Thyroid gland (tissue), 4 donors: Measurements from ENCODE around the gene SALL4. TPM values are rescaled to one million over a fixed set of nuclear protein-coding genes. Genes with fewer than 3 reads are reported as not detected.

Source experiments
- DNase-seq, 2 donors: peaks; one replicate each; pipeline ENCODE4 v3.0.0-alpha.2; 2019
- H3K27ac ChIP-seq, 3 donors: fragments of 200-600 bp; sonication (generic); 1 replicate in 2 of 3; 2 replicates in 1 of 3; pipeline ENCODE4 v1.5.1; 2016 to 2019; ENCODE audit warnings: mild to moderate bottlenecking in 1 of 3, moderate library complexity in 1 of 3
- H3K27me3 ChIP-seq: fragments of 200-600 bp; sonication (generic); one replicate; pipeline ENCODE4 v1.5.1; 2019
- H3K36me3 ChIP-seq, 2 donors: fragments of 200-600 bp; sonication (generic); one replicate each; pipeline ENCODE4 v1.5.1; 2016 to 2019
- H3K4me1 ChIP-seq, 2 donors: fragments of 200-600 bp; sonication (generic); one replicate each; pipeline ENCODE4 v1.5.1; 2017 to 2019
- H3K4me3 ChIP-seq, 3 donors: fragments of 200-600 bp; sonication (generic); replicated peaks in 1 of 3; 1 replicate in 2 of 3; 2 replicates in 1 of 3; pipeline ENCODE4 v1.5.1; 2016; ENCODE audit warnings: mild to moderate bottlenecking in 1 of 3
- H3K9me3 ChIP-seq: fragments of 200-600 bp; sonication (generic); one replicate; pipeline ENCODE4 v1.5.1; 2017
- POLR2A ChIP-seq, 2 donors: fragments of 450-650 bp; IDR thresholded peaks; one replicate each; pipeline ENCODE4 v1.6.1; 2017; ENCODE audit warnings: antibody characterized with exemption in 2 of 2, mild to moderate bottlenecking in 2 of 2, moderate library complexity in 1 of 2
- WGBS, 2 donors: methylation state at CpG; one replicate each; pipeline ENCODE4 v1.1.5; 2017; 5-methylcytosine and 5-hydroxymethylcytosine counted together
- intact Hi-C: fragments of 100-400 bp; cut with DNase I; formaldehyde crosslinking; loops from one replicate; pipeline ENCODE4 v1.15.1; 2023
- total RNA-seq, 4 donors: library from RNA; depleted of rRNA; stranded (reverse); fragments of >200 nt; gene quantifications; one replicate each; pipeline ENCODE4 v1.2.3, GENCODE V29; 2016
- TF ChIP-seq, protein P1 (sequence below), 6 experiments: fragments of 200-600 bp in 3 of 6; fragments of 450-650 bp in 3 of 6; sonication (generic) in 3 of 6; IDR thresholded peaks; one replicate each; pipeline ENCODE4 v1.5.1; 2016 to 2019; ENCODE audit warnings: antibody characterized with exemption in 6 of 6, mild to moderate bottlenecking in 2 of 6, inconsistent platforms in 1 of 6, moderate library complexity in 1 of 6

SALL4 gene
- total RNA-seq = 10 to 100 TPM in 1 of 4 donors, 1 to 10 TPM in 3; 3.1 to 13.6 (median 6.7) TPM

DNA sequence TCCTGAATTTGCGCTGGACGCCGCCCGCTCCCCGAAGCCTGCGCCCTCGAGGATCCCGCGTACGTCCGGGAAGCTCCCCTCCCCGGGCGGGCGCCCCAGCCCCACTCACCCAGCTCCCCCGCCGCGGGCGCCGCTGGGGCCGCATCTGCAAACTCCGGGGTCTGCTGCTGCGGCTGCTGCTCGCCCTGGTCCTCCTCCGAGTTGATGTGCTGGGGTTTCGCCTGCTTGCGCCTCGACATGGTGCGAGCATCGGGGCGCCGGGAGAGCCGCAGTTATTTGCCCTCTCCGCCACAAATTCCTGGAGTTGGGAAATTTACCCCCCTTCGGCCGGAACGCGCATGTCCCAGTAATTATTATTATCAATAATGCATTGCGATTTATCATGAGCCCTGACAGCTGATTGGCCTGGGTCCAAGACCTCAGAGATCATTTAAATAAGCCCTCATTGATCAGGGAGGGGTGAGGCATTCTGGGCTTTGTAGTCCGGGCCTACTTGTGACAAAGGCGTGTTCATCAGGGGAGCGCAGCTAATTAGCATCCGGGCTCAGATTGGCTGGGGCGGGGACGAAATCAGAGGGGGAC is at the start of gene SALL4:
TSS of gene SALL4 (minus strand) at position 352 of the 582 bp plus-strand sequence. CDS start at position 239, 113 bp downstream.
- Histone ChIP-seq H3K4me1 (peaks cover 16 to 28% of the 10 kb centered on the region in 2 donors), H3K36me3 (no peaks in the 10 kb centered on the region), H3K27ac (peak within 1 kb of the TSS; percentile 35 to 78 (median 52)), H3K4me3 (peak within 1 kb of the TSS in 2 of 3 donors; percentile 54 to 57), H3K9me3 (no peaks in the 10 kb centered on the region), H3K27me3 (no peaks in the 10 kb centered on the region)
- TF ChIP-seq POLR2A (IDR thresholded peaks at IDR 0.05) = no peak
- TF ChIP-seq, protein P1, sequence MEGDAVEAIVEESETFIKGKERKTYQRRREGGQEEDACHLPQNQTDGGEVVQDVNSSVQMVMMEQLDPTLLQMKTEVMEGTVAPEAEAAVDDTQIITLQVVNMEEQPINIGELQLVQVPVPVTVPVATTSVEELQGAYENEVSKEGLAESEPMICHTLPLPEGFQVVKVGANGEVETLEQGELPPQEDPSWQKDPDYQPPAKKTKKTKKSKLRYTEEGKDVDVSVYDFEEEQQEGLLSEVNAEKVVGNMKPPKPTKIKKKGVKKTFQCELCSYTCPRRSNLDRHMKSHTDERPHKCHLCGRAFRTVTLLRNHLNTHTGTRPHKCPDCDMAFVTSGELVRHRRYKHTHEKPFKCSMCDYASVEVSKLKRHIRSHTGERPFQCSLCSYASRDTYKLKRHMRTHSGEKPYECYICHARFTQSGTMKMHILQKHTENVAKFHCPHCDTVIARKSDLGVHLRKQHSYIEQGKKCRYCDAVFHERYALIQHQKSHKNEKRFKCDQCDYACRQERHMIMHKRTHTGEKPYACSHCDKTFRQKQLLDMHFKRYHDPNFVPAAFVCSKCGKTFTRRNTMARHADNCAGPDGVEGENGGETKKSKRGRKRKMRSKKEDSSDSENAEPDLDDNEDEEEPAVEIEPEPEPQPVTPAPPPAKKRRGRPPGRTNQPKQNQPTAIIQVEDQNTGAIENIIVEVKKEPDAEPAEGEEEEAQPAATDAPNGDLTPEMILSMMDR (IDR thresholded peaks at IDR 0.05) = no peak
- WGBS, 2 donors = 24 to 26% methylated on average over 26 to 36 of the region's 44 CpGs
- intact Hi-C loops = no loop called here
- no peak for DNase-seq

DNA sequence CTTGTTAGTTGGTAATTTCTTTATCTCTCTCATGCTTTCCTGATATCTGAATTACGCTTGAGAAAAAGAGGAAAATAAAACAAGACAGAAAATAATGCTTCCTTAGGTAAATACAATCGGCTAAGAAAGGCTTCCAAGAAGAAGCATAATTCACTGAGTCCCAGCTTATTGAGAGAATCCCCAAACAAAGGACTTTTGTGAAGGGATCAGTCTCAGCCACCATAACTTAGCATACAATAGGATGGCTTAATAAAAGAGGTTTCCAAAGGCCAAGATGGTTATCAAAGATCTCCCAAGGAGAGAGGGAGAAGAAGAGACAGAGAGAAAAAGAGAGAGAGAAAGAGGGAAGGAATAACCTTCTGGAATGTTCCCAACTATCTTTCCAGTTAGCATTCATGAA is 46.0 kb upstream of the SALL4 start:
- no peaks in the 10 kb centered on the region for H3K36me3 ChIP-seq
- H3K27me3 ChIP-seq = no peaks in the 10 kb centered on the region
- DNase-seq = no peak
- intact Hi-C loops = no loop called here
- WGBS, 2 donors = 68 to 71% methylated on average over 2 of the region's 2 CpGs
- no peak overlapping the region for H3K4me3 ChIP-seq
- no peak overlapping the region for H3K27ac ChIP-seq
- no peaks in the 10 kb centered on the region for H3K9me3 ChIP-seq
- TF ChIP-seq, protein P1 (IDR thresholded peaks at IDR 0.05) = no peak
- TF ChIP-seq POLR2A (IDR thresholded peaks at IDR 0.05) = no peak
- no peaks in the 10 kb centered on the region for H3K4me1 ChIP-seq

DNA sequence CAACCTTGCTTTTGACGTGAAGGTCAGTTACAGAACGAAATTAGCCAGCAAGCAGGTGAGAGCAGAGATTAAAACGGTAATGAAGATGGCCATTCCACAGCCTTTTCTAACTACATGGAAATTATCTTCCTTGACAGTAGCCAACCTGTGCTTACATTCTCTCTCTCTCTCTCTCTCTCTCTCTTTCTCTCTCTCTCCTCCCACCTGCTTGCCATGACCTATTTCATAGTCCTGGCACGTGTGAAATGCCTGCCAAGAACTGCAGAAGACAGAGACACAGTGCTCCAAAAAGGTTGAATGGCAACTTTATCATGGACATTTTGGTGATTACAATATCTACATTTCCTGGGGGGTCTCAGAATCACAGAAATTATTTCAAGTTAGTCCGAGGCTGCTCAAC is 38.5 kb upstream of the SALL4 start:
- H3K9me3 ChIP-seq = no peaks in the 10 kb centered on the region

DNA sequence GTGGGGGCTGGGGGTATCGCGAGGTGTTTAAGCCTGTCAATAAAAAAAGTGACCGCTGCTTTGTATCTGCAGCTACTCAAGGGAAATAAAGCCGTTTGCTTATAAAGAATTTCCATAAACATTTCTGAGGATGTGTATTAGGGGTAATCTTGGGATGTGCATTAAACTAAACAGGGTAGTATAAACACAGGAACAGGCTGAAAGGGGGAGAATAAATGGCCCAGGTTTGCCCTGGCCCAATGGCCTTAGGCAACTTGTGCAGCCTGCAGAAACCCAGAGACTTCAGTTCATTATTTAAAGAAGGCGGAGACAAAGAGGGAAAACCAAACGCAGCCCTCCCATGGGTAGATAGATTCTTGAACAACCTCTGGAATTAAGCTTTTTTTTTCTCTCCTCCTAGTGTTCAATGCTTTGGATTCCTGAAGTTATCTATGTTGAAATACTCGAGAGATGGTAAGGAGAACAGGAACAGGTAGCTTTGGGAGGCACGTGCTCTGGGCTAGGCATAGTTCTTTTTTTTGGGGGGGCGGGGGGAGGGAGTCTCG is 35.6 kb upstream of the SALL4 start:
- DNase-seq = no peak
- Histone ChIP-seq H3K4me3 (no peak overlapping the region), H3K27ac (no peak overlapping the region), H3K36me3 (no peaks in the 10 kb centered on the region), H3K9me3 (no peaks in the 10 kb centered on the region), H3K27me3 (no peaks in the 10 kb centered on the region), H3K4me1 (no peaks in the 10 kb centered on the region)
- TF ChIP-seq POLR2A (IDR thresholded peaks at IDR 0.05) = no peak
- TF ChIP-seq, protein P1 (IDR thresholded peaks at IDR 0.05) = no peak
- intact Hi-C loops = no loop called here
- 63 to 66% methylated on average over 10 of the region's 10 CpGs for WGBS, 2 donors

More for the DNA sequence above, 38.5 kb upstream of the SALL4 start:
- Histone ChIP-seq H3K36me3 (no peaks in the 10 kb centered on the region), H3K27me3 (no peaks in the 10 kb centered on the region), H3K4me1 (no peaks in the 10 kb centered on the region), H3K27ac (no peak overlapping the region), H3K4me3 (no peak overlapping the region)
- intact Hi-C loops = no loop called here
- TF ChIP-seq POLR2A (IDR thresholded peaks at IDR 0.05) = no peak
- TF ChIP-seq, protein P1 (IDR thresholded peaks at IDR 0.05) = no peak
- no peak for DNase-seq
- 77 to 78% methylated on average over 5 of the region's 5 CpGs for WGBS, 2 donors

DNA sequence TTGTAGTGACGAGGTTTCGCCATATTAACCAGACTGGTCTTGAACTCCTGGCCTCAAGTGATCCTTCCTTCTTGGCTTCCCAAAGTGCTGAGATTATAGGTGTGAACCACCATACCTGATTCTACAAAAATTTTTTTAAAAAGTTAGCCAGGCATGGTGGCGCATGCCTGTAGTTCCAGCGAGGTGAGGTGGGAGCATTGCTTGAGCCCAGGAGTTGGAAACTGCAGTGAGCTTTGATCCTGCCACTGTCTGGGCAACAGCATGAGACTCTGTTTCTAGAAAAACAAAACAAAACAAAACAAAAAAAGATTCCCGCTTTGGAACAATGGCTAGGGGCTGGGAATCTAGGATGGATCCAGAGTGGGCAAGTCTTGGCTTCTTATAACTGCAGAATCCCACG is 35.1 kb upstream of the SALL4 start:
- Histone ChIP-seq H3K9me3 (no peaks in the 10 kb centered on the region), H3K27me3 (no peaks in the 10 kb centered on the region), H3K4me3 (no peak overlapping the region), H3K4me1 (no peaks in the 10 kb centered on the region), H3K36me3 (no peaks in the 10 kb centered on the region), H3K27ac (no peak overlapping the region)
- WGBS, 2 donors = 74 to 82% methylated on average over 6 of the region's 6 CpGs
- no peak for TF ChIP-seq POLR2A (IDR thresholded peaks at IDR 0.05)
- TF ChIP-seq, protein P1 (IDR thresholded peaks at IDR 0.05) = no peak
- intact Hi-C loops = no loop called here
- no peak for DNase-seq
